Renal cortex interstitium (tissue), 11 donors: Measurements from ENCODE around the gene TTLL9. TPM values are rescaled to one million over a fixed set of nuclear protein-coding genes. Genes with fewer than 3 reads are reported as not detected.
"Not testable (repeated sequence)": the region's sequence is repeated elsewhere in the genome, so short reads cannot be mapped to it uniquely, and the experiment has no call there.

Source experiments
- DNase-seq, 11 donors: peaks; one replicate each; pipeline ENCODE4 v3.0.0-alpha.2; 2013; ENCODE audit warnings: low read depth in 9 of 11, low spot score in 4 of 11; ENCODE audit errors: extremely low read depth in 1 of 11
- polyA plus RNA-seq, 3 donors: library from polyadenylated mRNA; unstranded; fragments of 120-200 nt; gene quantifications; one replicate each; pipeline ENCODE4 v1.2.1, GENCODE V29; 2013; ENCODE audit not compliant: insufficient read length in 3 of 3

Gene TTLL9
- polyA plus RNA-seq, 3 donors = 3.0 to 7.5 (median 3.1) TPM

GRCh38 chr20:31926493-31926892 is 56.1 kb downstream of the TTLL9 start:
- no peak for DNase-seq

- no peak for DNase-seq
Observed at GRCh38 chr20:31927627-31928159, 57.3 kb downstream of the TTLL9 start.

GRCh38 chr20:31929631-31930030 is 59.2 kb downstream of the TTLL9 start:
- not testable (repeated sequence) for DNase-seq

- no peak for DNase-seq
Observed at GRCh38 chr20:31930779-31931178, 60.3 kb downstream of the TTLL9 start.

- no peak for DNase-seq
Observed at GRCh38 chr20:31933698-31934097, 63.3 kb downstream of the TTLL9 start.

- no peak for DNase-seq
Observed at GRCh38 chr20:31934491-31934890, 64.1 kb downstream of the TTLL9 start.

GRCh38 chr20:31934968-31935764 is 64.7 kb downstream of the TTLL9 start:
- DNase-seq = no peak

GRCh38 chr20:31936420-31936819 is 66.0 kb downstream of the TTLL9 start:
- no peak for DNase-seq

GRCh38 chr20:31937820-31938219 is 67.4 kb downstream of the TTLL9 start:
- no peak for DNase-seq

- no peak for DNase-seq
Observed at GRCh38 chr20:31939661-31940060, 69.2 kb downstream of the TTLL9 start.

- DNase-seq = no peak
Observed at GRCh38 chr20:31943052-31943471, 72.6 kb downstream of the TTLL9 start.

- no peak for DNase-seq
Observed at GRCh38 chr20:31945319-31945718, 74.9 kb downstream of the TTLL9 start.

- DNase-seq = no peak
Observed at GRCh38 chr20:31945785-31946184, 75.4 kb downstream of the TTLL9 start.

GRCh38 chr20:31948008-31948407 is 77.6 kb downstream of the TTLL9 start:
- DNase-seq = no peak

GRCh38 chr20:31949877-31950646 is 79.6 kb downstream of the TTLL9 start:
- DNase-seq = no peak

- DNase-seq = no peak
Observed at GRCh38 chr20:31951203-31951529, 80.7 kb downstream of the TTLL9 start.

GRCh38 chr20:31951530-31952453 is 81.4 kb downstream of the TTLL9 start, which contains the start of gene PDRG1:
Gene PDRG1 (minus strand): TSS chr20:31952046. CDS start chr20:31951961, 85 bp downstream.
- DNase-seq = peak; percentile 86 to 96 (median 93)

GRCh38 chr20:31953556-31954148 is 83.2 kb downstream of the TTLL9 start:
- DNase-seq = no peak

GRCh38 chr20:31954500-31954899 is 84.1 kb downstream of the TTLL9 start:
- no peak for DNase-seq
